ENCODE measurements around the gene STYX. TPM values are rescaled to one million over a fixed set of nuclear protein-coding genes. Genes with fewer than 3 reads are reported as not detected.

Gene STYX
- total and polyA plus RNA-seq, 2 of the 8 experiments (the other 6 are each of a cell fraction or from before 2014, with no cell fraction given): 8.3 to 29.0 TPM

- H3K56ac ChIP-seq (replicated peaks; ENCODE audit: insufficient read length, low read depth, low read length): no peak overlapping the region
- no peak overlapping the region for H3K4me2 ChIP-seq (ENCODE audit: insufficient read depth in 1 of 2, low read depth in 2 of 2, low read length in 2 of 2)
- no peak overlapping the region for H2AK5ac ChIP-seq (ENCODE audit: low read depth, low read length)
- no peak overlapping the region for H3K4ac ChIP-seq (replicated peaks; ENCODE audit: insufficient read length, low read depth, low read length)
- no peak overlapping the region for H3K4me3 ChIP-seq (ENCODE audit: extremely low read depth in 1 of 4, insufficient read depth in 2 of 4, low read depth in 3 of 4, low read length in 4 of 4)
- H2BK5ac ChIP-seq (ENCODE audit: low read depth, low read length): no peak overlapping the region
- H3K27ac ChIP-seq (ENCODE audit: low read depth, low read length): no peak overlapping the region
- ChIA-PET CTCF (ENCODE audit: partially characterized antibody) (interaction anchor here (0.6 to 1.1 kb wide), 3 partner anchors 62 to 362 kb away, joined by 3 read pairs; no protein-coding TSS in a partner anchor), POLR2A (ENCODE audit: partially characterized antibody) (no interaction called here)
- 0 out of 2 replicates have a peak, but pooled peaks cover 2% of the 10 kb centered on the region for H3K23me2 ChIP-seq (ENCODE audit: low read depth, low read length)
- no peak overlapping the region for H3K23ac ChIP-seq (ENCODE audit: insufficient read length)
- no peak overlapping the region for H2AFZ ChIP-seq (ENCODE audit: low read length)
- H4K8ac ChIP-seq (ENCODE audit: extremely low read depth, insufficient read depth, low read length): no peak overlapping the region
- no peak overlapping the region for H3K9ac ChIP-seq (replicated peaks in 1 of 4; ENCODE audit: extremely low read depth in 1 of 4, low read depth in 3 of 4, low read length in 3 of 4)
- H3K27me3 ChIP-seq (replicated peaks in 1 of 4; ENCODE audit: control insufficient read depth in 3 of 4, extremely low read depth in 1 of 4, insufficient read depth in 3 of 4, low read length in 3 of 4): no peaks in the 10 kb centered on the region
- no peak overlapping the region for H4K5ac ChIP-seq (ENCODE audit: insufficient read length, low read depth, low read length)
- FAIRE-seq: no peak
- no peaks in the 10 kb centered on the region for H4K20me1 ChIP-seq (replicated peaks in 1 of 2; ENCODE audit: control insufficient read depth in 1 of 2, insufficient read depth in 2 of 2, low read length in 2 of 2)
- no peak overlapping the region for H3K18ac ChIP-seq (ENCODE audit: extremely low read depth, low read length)
- H2BK15ac ChIP-seq (ENCODE audit: low read length): no peak overlapping the region
- no peak overlapping the region for H4K91ac ChIP-seq (replicated peaks; ENCODE audit: insufficient read length, low read length)
- H3K4me1 ChIP-seq (replicated peaks in 1 of 4; ENCODE audit: control insufficient read depth in 3 of 4, insufficient read depth in 4 of 4, low read length in 3 of 4): no peaks in the 10 kb centered on the region
- H3K14ac ChIP-seq (ENCODE audit: insufficient read length): no peak overlapping the region
- H2BK20ac ChIP-seq (ENCODE audit: low read length): no peak overlapping the region
- no peaks in the 10 kb centered on the region for H3K9me3 ChIP-seq (ENCODE audit: insufficient read depth in 2 of 2, low read depth in 1 of 2, low read length in 1 of 2)
- WGBS, 2 experiments (ENCODE audit: extremely low coverage in 1 of 2, insufficient coverage in 1 of 2, insufficient read length in 1 of 2, insufficient replicate concordance in 2 of 2, low coverage in 1 of 2, low lambda C conversion rate in 2 of 2, missing lambda C conversion rate in 1 of 2): 96% methylated on average over 5 of the region's 5 CpGs; no CpG with 5 or more reads in 1 of the 2 experiments
- DNase-seq (ENCODE audit: low read depth in 1 of 2, low spot score in 2 of 2): no peak
- H3K36me3 ChIP-seq (ENCODE audit: control insufficient read depth in 2 of 4, insufficient read depth in 4 of 4, low read length in 3 of 4): no peaks in the 10 kb centered on the region
- no peak overlapping the region for H2BK120ac ChIP-seq (replicated peaks; ENCODE audit: low read depth, low read length)
- H3K79me1 ChIP-seq (ENCODE audit: low read depth, low read length): no peaks in the 10 kb centered on the region
- H3K79me2 ChIP-seq (ENCODE audit: control insufficient read depth in 1 of 2, insufficient read depth in 2 of 2, low read length in 2 of 2): no peaks in the 10 kb centered on the region
- no peak overlapping the region for H2BK12ac ChIP-seq (ENCODE audit: low read depth, low read length)
- TF ChIP-seq YY1 (IDR thresholded peaks at IDR 0.05; ENCODE audit: low read depth, low read length) (no peak), RFX5 (IDR thresholded peaks at IDR 0.05; ENCODE audit: borderline replicate concordance, low read depth, low read length) (no peak), CTCF (IDR thresholded peaks at IDR 0.05; ENCODE audit: control extremely low read depth in 1 of 3, insufficient read depth in 1 of 3, low read depth in 1 of 3, low read length in 3 of 3) (no peak), RBBP5 (IDR thresholded peaks at IDR 0.05; ENCODE audit: borderline replicate concordance, low read depth, low read length) (no peak), KDM5A (IDR thresholded peaks at IDR 0.05; ENCODE audit: low read length) (no peak), TBP (IDR thresholded peaks at IDR 0.05; ENCODE audit: low read depth, low read length) (no peak), CHD2 (IDR thresholded peaks at IDR 0.05; ENCODE audit: low read length) (no peak), SRF (IDR thresholded peaks at IDR 0.05; ENCODE audit: low read depth, low read length) (no peak), CBX8 (IDR thresholded peaks at IDR 0.05; ENCODE audit: borderline replicate concordance, low read depth, low read length) (no peak), MAFK (IDR thresholded peaks at IDR 0.05; ENCODE audit: low read depth, low read length) (no peak), SP1 (IDR thresholded peaks at IDR 0.05; ENCODE audit: low read depth, low read length) (no peak), HDAC6 (IDR thresholded peaks at IDR 0.05; ENCODE audit: low read depth, low read length) (no peak)
These were observed 71.2 kb downstream of the STYX start for GRCh38 chr14:52801014-52801712.

All from H1 (cell line).